Esophagus squamous epithelium (tissue), 5 donors: ENCODE results near the gene KLHL17. TPM values are rescaled to one million over a fixed set of nuclear protein-coding genes. Genes with fewer than 3 reads are reported as not detected.

Experiments
- DNase-seq: peaks from one replicate; lab custom pipeline; 2025; lab: John Stamatoyannopoulos, UW
- H3K27ac ChIP-seq, 4 donors: fragments of 200-600 bp; sonication (generic); one replicate each; pipeline ENCODE4 v1.5.1; 2016 to 2019; ENCODE audit warnings: mild to moderate bottlenecking in 1 of 4
- H3K27me3 ChIP-seq, 4 donors: fragments of 200-600 bp; sonication (generic); 1 replicate in 3 of 4; 2 replicates in 1 of 4; pipeline versions ENCODE4 v1.5.1 to v1.6.0; 2017 to 2021; ENCODE audit warnings: antibody characterized with exemption in 1 of 4
- H3K36me3 ChIP-seq, 3 donors: fragments of 200-600 bp; sonication (generic); one replicate each; pipeline ENCODE4 v1.5.1; 2016 to 2019
- H3K4me1 ChIP-seq, 3 donors: fragments of 200-600 bp; sonication (generic); one replicate each; pipeline ENCODE4 v1.5.1; 2017 to 2019
- H3K4me3 ChIP-seq, 4 donors: fragments of 200-600 bp; sonication (generic); 1 replicate in 3 of 4; 2 replicates in 1 of 4; pipeline ENCODE4 v1.5.1; 2016 to 2019; ENCODE audit warnings: mild to moderate bottlenecking in 2 of 4, moderate library complexity in 1 of 4
- H3K9me3 ChIP-seq, 3 donors: fragments of 200-600 bp; sonication (generic); one replicate each; pipeline ENCODE4 v1.5.1; 2016 to 2019
- POLR2A ChIP-seq, 4 donors: fragments of 450-650 bp; IDR thresholded peaks; one replicate each; pipeline ENCODE4 v1.6.1; 2017; ENCODE audit warnings: antibody characterized with exemption in 4 of 4, mild to moderate bottlenecking in 4 of 4, moderate library complexity in 3 of 4
- WGBS, 2 donors: methylation state at CpG; one replicate each; pipeline ENCODE4 v1.1.5; 2018; 5-methylcytosine and 5-hydroxymethylcytosine counted together
- intact Hi-C: fragments of 100-400 bp; cut with DNase I; formaldehyde crosslinking; loops from one replicate; pipeline ENCODE4 v1.15.0; 2022
- total RNA-seq, 4 donors: library from RNA; depleted of rRNA; stranded (reverse); fragments of >200 nt; gene quantifications; one replicate each; pipeline ENCODE4 v1.1.0, GENCODE V29; 2016
- TF ChIP-seq, protein P1 (sequence below), 6 experiments: fragments of 450-650 bp in 4 of 6; fragments of 200-600 bp in 2 of 6; sonication (generic) in 2 of 6; IDR thresholded peaks; one replicate each; pipeline ENCODE4 v1.5.1; 2016 to 2019; ENCODE audit warnings: antibody characterized with exemption in 6 of 6, mild to moderate bottlenecking in 4 of 6, moderate library complexity in 4 of 6
- donor health status: DM: yes; HTN: yes; CAD: no.

Gene KLHL17
- total RNA-seq, 4 donors from 2014 or later = 8.7 to 13.8 (median 10.3) TPM

- 39 to 40% methylated on average over 1 to 9 of the region's 33 CpGs for WGBS, 2 donors
- Histone ChIP-seq H3K4me1 (peaks cover 32 to 74% (median 35%) of the 10 kb centered on the region in 3 donors), H3K9me3 (no peaks in the 10 kb centered on the region), H3K27me3 (peaks cover 0 to 74% (median 5%) of the 10 kb centered on the region in 4 donors), H3K4me3 (peak overlapping the region in 3 of 4 donors; percentile 7 to 18 (median 17)), H3K27ac (peak overlapping the region in 3 of 4 donors; percentile 57 to 73 (median 60)), H3K36me3 (peaks cover 0 to 37% (median 0%) of the 10 kb centered on the region in 3 donors)
- no peak for DNase-seq
- intact Hi-C loops = no loop called here
- TF ChIP-seq, protein P1, sequence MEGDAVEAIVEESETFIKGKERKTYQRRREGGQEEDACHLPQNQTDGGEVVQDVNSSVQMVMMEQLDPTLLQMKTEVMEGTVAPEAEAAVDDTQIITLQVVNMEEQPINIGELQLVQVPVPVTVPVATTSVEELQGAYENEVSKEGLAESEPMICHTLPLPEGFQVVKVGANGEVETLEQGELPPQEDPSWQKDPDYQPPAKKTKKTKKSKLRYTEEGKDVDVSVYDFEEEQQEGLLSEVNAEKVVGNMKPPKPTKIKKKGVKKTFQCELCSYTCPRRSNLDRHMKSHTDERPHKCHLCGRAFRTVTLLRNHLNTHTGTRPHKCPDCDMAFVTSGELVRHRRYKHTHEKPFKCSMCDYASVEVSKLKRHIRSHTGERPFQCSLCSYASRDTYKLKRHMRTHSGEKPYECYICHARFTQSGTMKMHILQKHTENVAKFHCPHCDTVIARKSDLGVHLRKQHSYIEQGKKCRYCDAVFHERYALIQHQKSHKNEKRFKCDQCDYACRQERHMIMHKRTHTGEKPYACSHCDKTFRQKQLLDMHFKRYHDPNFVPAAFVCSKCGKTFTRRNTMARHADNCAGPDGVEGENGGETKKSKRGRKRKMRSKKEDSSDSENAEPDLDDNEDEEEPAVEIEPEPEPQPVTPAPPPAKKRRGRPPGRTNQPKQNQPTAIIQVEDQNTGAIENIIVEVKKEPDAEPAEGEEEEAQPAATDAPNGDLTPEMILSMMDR (IDR thresholded peaks at IDR 0.05) = no peak
Measured at GRCh38 chr1:970242-970972, 10.0 kb downstream of the KLHL17 start.

- DNase-seq = no peak
- peak overlapping the region in 3 of 4 donors; percentile 57 to 73 (median 60) for H3K27ac ChIP-seq
- peaks cover 32 to 74% (median 36%) of the 10 kb centered on the region in 3 donors for H3K4me1 ChIP-seq
- no peak for TF ChIP-seq POLR2A (IDR thresholded peaks at IDR 0.05)
- TF ChIP-seq, protein P1 (IDR thresholded peaks at IDR 0.05) = no peak
- peaks cover 0 to 81% (median 5%) of the 10 kb centered on the region in 4 donors for H3K27me3 ChIP-seq
- H3K4me3 ChIP-seq = peak overlapping the region in 3 of 4 donors; percentile 7 to 18 (median 17)
- intact Hi-C loops = no loop called here
- no CpG with 5 or more reads among the region's 42 CpGs for WGBS, 2 donors
- H3K9me3 ChIP-seq = no peaks in the 10 kb centered on the region
- peaks cover 0 to 36% (median 0%) of the 10 kb centered on the region in 3 donors for H3K36me3 ChIP-seq
Measured at GRCh38 chr1:970973-971730, 10.8 kb downstream of the KLHL17 start.

DNA sequence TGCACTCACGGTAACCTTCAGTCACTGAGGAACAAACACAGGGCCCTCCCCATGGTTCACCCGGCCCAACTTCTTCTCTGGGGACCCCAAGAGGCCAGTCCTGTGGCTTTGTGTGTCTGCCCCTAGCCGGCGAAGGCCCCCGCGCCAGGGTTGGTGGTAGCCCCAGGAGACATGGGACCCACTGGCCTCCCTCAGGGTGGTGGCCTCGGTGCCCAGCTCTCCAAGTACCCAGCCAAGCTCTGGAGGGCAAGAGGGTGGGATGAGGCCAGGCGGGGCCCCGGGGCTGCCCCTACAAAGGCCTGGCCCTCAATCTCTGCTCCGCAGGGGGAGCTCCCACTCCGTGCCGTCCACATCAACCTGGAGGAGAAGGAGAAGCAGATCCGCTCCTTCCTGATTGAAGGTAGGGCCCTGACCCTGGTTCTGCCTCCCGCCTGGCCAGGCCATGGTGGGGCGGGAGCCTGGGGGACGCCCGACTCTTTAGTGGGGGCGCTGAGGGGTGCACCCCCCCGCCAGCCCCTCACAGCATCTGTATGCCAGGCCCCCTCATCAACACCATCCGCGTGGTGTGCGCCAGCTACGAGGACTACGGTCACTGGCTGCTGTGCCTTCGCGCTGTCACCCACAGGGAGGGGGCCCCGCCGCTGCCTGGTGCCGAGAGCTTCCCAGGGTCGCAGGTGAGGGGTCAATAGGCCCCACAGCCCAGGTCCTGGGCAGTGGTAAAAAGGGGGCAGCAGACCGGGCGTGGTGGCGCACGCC, 11.5 kb downstream of the KLHL17 start:
- intact Hi-C loops = no loop called here
- Histone ChIP-seq H3K27ac (peak overlapping the region in 3 of 4 donors; percentile 57 to 73 (median 60)), H3K36me3 (peaks cover 0 to 36% (median 0%) of the 10 kb centered on the region in 3 donors), H3K9me3 (no peaks in the 10 kb centered on the region), H3K4me1 (peaks cover 31 to 73% (median 34%) of the 10 kb centered on the region in 3 donors), H3K4me3 (peak overlapping the region in 1 of 4 donors; percentile 17), H3K27me3 (peaks cover 0 to 85% (median 5%) of the 10 kb centered on the region in 4 donors)
- WGBS, 2 donors = 83 to 85% methylated on average over 4 of the region's 34 CpGs
- DNase-seq = no peak
- TF ChIP-seq POLR2A (IDR thresholded peaks at IDR 0.05) = no peak
- TF ChIP-seq, protein P1 (IDR thresholded peaks at IDR 0.05) = no peak

GRCh38 chr1:972726-973458, 12.5 kb downstream of the KLHL17 start:
- peaks cover 0 to 36% (median 0%) of the 10 kb centered on the region in 3 donors for H3K36me3 ChIP-seq
- 84 to 90% methylated on average over 10 to 13 of the region's 28 CpGs for WGBS, 2 donors
- H3K9me3 ChIP-seq = no peaks in the 10 kb centered on the region
- intact Hi-C loops = no loop called here
- TF ChIP-seq, protein P1 (IDR thresholded peaks at IDR 0.05) = no peak
- TF ChIP-seq POLR2A (IDR thresholded peaks at IDR 0.05) = no peak
- H3K4me3 ChIP-seq = no peak overlapping the region
- peaks cover 0 to 76% (median 5%) of the 10 kb centered on the region in 4 donors for H3K27me3 ChIP-seq
- DNase-seq = no peak
- H3K27ac ChIP-seq = no peak overlapping the region
- H3K4me1 ChIP-seq = peaks cover 22 to 64% (median 28%) of the 10 kb centered on the region in 3 donors
